Gastroesophageal sphincter (tissue), 4 donors: ENCODE results near the gene TMEM43. TPM values are rescaled to one million over a fixed set of nuclear protein-coding genes. Genes with fewer than 3 reads are reported as not detected.

Experiments
- ATAC-seq: fragments of 150-250 bp; one replicate; pipeline ENCODE4 v1.9.1; 2016; ENCODE audit warnings: mild to moderate bottlenecking, moderate library complexity
- H3K27ac ChIP-seq, 4 donors: fragments of 200-600 bp; sonication (generic) in 3 of 4; 1 replicate in 3 of 4; 2 replicates in 1 of 4; pipeline ENCODE4 v1.5.1; 2016 to 2019
- H3K27me3 ChIP-seq: fragments of 200-600 bp; sonication (generic); one replicate; pipeline ENCODE4 v1.5.1; 2019
- H3K36me3 ChIP-seq, 2 donors: fragments of 200-600 bp; sonication (generic); one replicate each; pipeline ENCODE4 v1.5.1; 2019; ENCODE audit warnings: control low read depth in 1 of 2
- H3K4me1 ChIP-seq, 3 donors: fragments of 200-600 bp; sonication (generic); 1 replicate in 2 of 3; 2 replicates in 1 of 3; pipeline ENCODE4 v1.5.1; 2016 to 2019; ENCODE audit warnings: control low read depth in 2 of 3
- H3K4me3 ChIP-seq, 2 donors: fragments of 200-600 bp; sonication (generic); one replicate each; pipeline ENCODE4 v1.5.1; 2019; ENCODE audit warnings: mild to moderate bottlenecking in 1 of 2, moderate library complexity in 1 of 2
- H3K9me3 ChIP-seq, 3 donors: fragments of 200-600 bp; sonication (generic); one replicate each; pipeline ENCODE4 v1.5.1; 2017 to 2019; ENCODE audit warnings: control low read depth in 2 of 3
- CTCF ChIP-seq, 4 experiments: fragments of 200-600 bp in 2 of 4; fragments of 450-650 bp in 2 of 4; sonication (generic) in 1 of 4; IDR thresholded peaks; one replicate each; pipeline ENCODE4 v1.5.1; 2017 to 2019; ENCODE audit warnings: antibody characterized with exemption in 4 of 4, mild to moderate bottlenecking in 2 of 4, moderate library complexity in 2 of 4
- EP300 ChIP-seq: sonication (generic); formaldehyde crosslinking; IDR thresholded peaks from one replicate; pipeline ENCODE4 v1.6.1; 2017; ENCODE audit warnings: antibody characterized with exemption, mild to moderate bottlenecking
- POLR2A ChIP-seq, 2 donors: fragments of 450-650 bp; IDR thresholded peaks; one replicate each; pipeline ENCODE4 v1.6.1; 2017; ENCODE audit warnings: antibody characterized with exemption in 2 of 2, mild to moderate bottlenecking in 2 of 2, moderate library complexity in 1 of 2
- POLR2AphosphoS5 ChIP-seq: sonication (generic); formaldehyde crosslinking; IDR thresholded peaks from one replicate; pipeline ENCODE4 v1.6.1; 2017; ENCODE audit warnings: antibody characterized with exemption
- WGBS, 2 donors: methylation state at CpG; one replicate each; pipeline ENCODE4 v1.1.5; 2018; ENCODE audit warnings: low coverage in 1 of 2; 5-methylcytosine and 5-hydroxymethylcytosine counted together
- total RNA-seq, 4 donors: library from RNA; depleted of rRNA; stranded (reverse); fragments of >200 nt; gene quantifications; one replicate each; pipeline ENCODE4 v1.1.0, GENCODE V29; 2016

TMEM43 gene
- total RNA-seq, 4 donors from 2014 or later = 115 to 227 (median 183) TPM

- 91 to 96% methylated on average over 8 to 9 of the region's 9 CpGs for WGBS, 2 donors
- Histone ChIP-seq H3K4me1 (no peaks in the 10 kb centered on the region), H3K4me3 (no peak overlapping the region), H3K9me3 (peaks cover 0 to 2% (median 0%) of the 10 kb centered on the region in 3 donors), H3K36me3 (peaks cover 31 to 100% of the 10 kb centered on the region in 2 donors), H3K27me3 (no peaks in the 10 kb centered on the region), H3K27ac (no peak overlapping the region)
- TF ChIP-seq CTCF (IDR thresholded peaks at IDR 0.05) (no peak), POLR2A (IDR thresholded peaks at IDR 0.05) (no peak), POLR2AphosphoS5 (no peak), EP300 (no peak)
- no peak for ATAC-seq
These were observed 42.2 kb downstream of the TMEM43 start for GRCh38 chr3:14166877-14167603.

GRCh38 chr3:14169435-14169834, 44.6 kb downstream of the TMEM43 start:
- no peaks in the 10 kb centered on the region for H3K9me3 ChIP-seq
- no peak overlapping the region for H3K4me3 ChIP-seq
- TF ChIP-seq POLR2A (IDR thresholded peaks at IDR 0.05) (no peak), CTCF (IDR thresholded peaks at IDR 0.05) (no peak), POLR2AphosphoS5 (no peak), EP300 (no peak)
- peaks cover 0 to 4% (median 0%) of the 10 kb centered on the region in 3 donors for H3K4me1 ChIP-seq
- 91 to 96% methylated on average over 2 of the region's 2 CpGs for WGBS, 2 donors
- no peak for ATAC-seq
- H3K27ac ChIP-seq = no peak overlapping the region
- peaks cover 26 to 85% of the 10 kb centered on the region in 2 donors for H3K36me3 ChIP-seq
- H3K27me3 ChIP-seq = no peaks in the 10 kb centered on the region

- H3K27me3 ChIP-seq = no peaks in the 10 kb centered on the region
- no peak for ATAC-seq
- H3K4me3 ChIP-seq = no peak overlapping the region
- H3K27ac ChIP-seq = no peak overlapping the region
- no peaks in the 10 kb centered on the region for H3K9me3 ChIP-seq
- peaks cover 24 to 81% of the 10 kb centered on the region in 2 donors for H3K36me3 ChIP-seq
- peaks cover 0 to 8% (median 0%) of the 10 kb centered on the region in 3 donors for H3K4me1 ChIP-seq
- TF ChIP-seq POLR2AphosphoS5 (no peak), POLR2A (IDR thresholded peaks at IDR 0.05) (no peak), EP300 (no peak), CTCF (IDR thresholded peaks at IDR 0.05) (no peak)
These were observed 45.0 kb downstream of the TMEM43 start for GRCh38 chr3:14169871-14170270.

GRCh38 chr3:14170531-14171159, 45.8 kb downstream of the TMEM43 start:
- no peaks in the 10 kb centered on the region for H3K27me3 ChIP-seq
- 50 to 56% methylated on average over 2 of the region's 2 CpGs for WGBS, 2 donors
- no peaks in the 10 kb centered on the region for H3K9me3 ChIP-seq
- no peak for TF ChIP-seq POLR2AphosphoS5
- no peak for TF ChIP-seq CTCF (IDR thresholded peaks at IDR 0.05)
- TF ChIP-seq POLR2A (IDR thresholded peaks at IDR 0.05) = no peak
- no peak for TF ChIP-seq EP300
- ATAC-seq = no peak
- H3K27ac ChIP-seq = no peak overlapping the region
- H3K4me3 ChIP-seq = no peak overlapping the region
- peaks cover 24 to 73% of the 10 kb centered on the region in 2 donors for H3K36me3 ChIP-seq
- H3K4me1 ChIP-seq = peaks cover 0 to 13% (median 0%) of the 10 kb centered on the region in 3 donors

GRCh38 chr3:14172496-14172895, 47.6 kb downstream of the TMEM43 start:
- WGBS, 2 donors = 86 to 96% methylated on average over 5 of the region's 5 CpGs
- Histone ChIP-seq H3K27me3 (no peaks in the 10 kb centered on the region), H3K4me3 (no peak overlapping the region), H3K36me3 (peaks cover 24 to 54% of the 10 kb centered on the region in 2 donors), H3K27ac (no peak overlapping the region), H3K9me3 (no peaks in the 10 kb centered on the region), H3K4me1 (peaks cover 4 to 32% (median 5%) of the 10 kb centered on the region in 3 donors)
- ATAC-seq = no peak
- TF ChIP-seq EP300 = no peak
- no peak for TF ChIP-seq POLR2AphosphoS5
